Measurements from ENCODE around the gene HNF4A. TPM values are rescaled to one million over a fixed set of nuclear protein-coding genes. Genes with fewer than 3 reads are reported as not detected.

Gene HNF4A
- total RNA-seq, 3 donors from 2014 or later, result 125 to 332 (median 237) TPM

DNA sequence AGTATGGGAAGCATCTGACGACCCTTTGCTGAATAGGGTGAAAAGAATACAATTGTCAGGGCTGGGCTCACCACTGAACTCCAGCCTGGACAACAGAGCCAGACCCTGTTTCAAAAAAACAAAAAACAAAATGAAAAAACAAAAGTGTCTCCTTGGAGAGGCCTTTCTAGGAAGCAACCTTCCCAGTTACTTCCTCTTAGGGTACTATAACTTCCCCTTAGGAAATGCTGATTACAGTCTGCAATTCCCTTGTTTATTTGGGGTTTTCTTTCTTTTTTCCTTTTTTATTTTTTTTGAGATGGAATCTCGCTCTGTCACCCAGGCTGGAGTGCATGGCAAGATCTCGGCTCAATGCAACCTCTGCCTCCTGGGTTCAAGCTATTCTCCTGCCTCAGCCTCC, 99.6 kb downstream of the HNF4A start:
- DNase-seq (no peak), ATAC-seq (no peak)
- TF ChIP-seq, protein P1, sequence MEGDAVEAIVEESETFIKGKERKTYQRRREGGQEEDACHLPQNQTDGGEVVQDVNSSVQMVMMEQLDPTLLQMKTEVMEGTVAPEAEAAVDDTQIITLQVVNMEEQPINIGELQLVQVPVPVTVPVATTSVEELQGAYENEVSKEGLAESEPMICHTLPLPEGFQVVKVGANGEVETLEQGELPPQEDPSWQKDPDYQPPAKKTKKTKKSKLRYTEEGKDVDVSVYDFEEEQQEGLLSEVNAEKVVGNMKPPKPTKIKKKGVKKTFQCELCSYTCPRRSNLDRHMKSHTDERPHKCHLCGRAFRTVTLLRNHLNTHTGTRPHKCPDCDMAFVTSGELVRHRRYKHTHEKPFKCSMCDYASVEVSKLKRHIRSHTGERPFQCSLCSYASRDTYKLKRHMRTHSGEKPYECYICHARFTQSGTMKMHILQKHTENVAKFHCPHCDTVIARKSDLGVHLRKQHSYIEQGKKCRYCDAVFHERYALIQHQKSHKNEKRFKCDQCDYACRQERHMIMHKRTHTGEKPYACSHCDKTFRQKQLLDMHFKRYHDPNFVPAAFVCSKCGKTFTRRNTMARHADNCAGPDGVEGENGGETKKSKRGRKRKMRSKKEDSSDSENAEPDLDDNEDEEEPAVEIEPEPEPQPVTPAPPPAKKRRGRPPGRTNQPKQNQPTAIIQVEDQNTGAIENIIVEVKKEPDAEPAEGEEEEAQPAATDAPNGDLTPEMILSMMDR (IDR thresholded peaks at IDR 0.05), result no peak
- Histone ChIP-seq H3K9me3 (no peaks in the 10 kb centered on the region), H3K36me3 (ENCODE audit: low read depth) (no peaks in the 10 kb centered on the region), H3K4me1 (ENCODE audit: low read depth) (peaks cover 6% of the 10 kb centered on the region), H3K4me3 (no peak overlapping the region)
- intact Hi-C loops (cut with DNase I, micrococcal nuclease), result no loop called here

DNA sequence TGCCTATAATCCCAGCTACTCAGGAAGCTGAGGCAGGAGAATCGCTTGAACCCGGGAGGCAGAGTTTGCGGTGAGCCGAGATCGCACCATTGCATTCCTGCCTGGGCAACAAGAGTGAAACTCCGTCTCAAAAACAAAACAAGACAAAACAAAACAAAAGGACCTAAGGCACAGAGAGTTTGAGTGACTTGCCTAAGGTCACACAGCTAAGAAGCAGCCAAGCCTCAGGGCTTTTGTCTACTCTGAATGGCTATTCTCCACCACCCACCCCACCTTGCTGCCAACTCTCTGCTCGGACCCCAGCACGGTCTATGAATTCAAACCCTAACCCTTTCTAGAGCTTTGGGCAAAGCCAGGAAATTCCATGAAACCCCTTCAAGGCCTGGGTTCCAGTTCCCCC, 101.1 kb downstream of the HNF4A start:
- intact Hi-C loops (cut with DNase I, micrococcal nuclease), result no loop called here
- Histone ChIP-seq H3K9me3 (no peaks in the 10 kb centered on the region), H3K36me3 (ENCODE audit: low read depth) (no peaks in the 10 kb centered on the region), H3K4me1 (ENCODE audit: low read depth) (peaks cover 6% of the 10 kb centered on the region), H3K4me3 (no peak overlapping the region)
- ATAC-seq (no peak), DNase-seq (no peak)
- TF ChIP-seq, protein P1 (IDR thresholded peaks at IDR 0.05), result no peak

GRCh38 chr20:44457016-44457415, 101.5 kb downstream of the HNF4A start:
- H3K36me3 ChIP-seq (ENCODE audit: low read depth), result no peaks in the 10 kb centered on the region
- ATAC-seq (peak; percentile 65), DNase-seq (peak; percentile 56 to 75 (median 61))
- intact Hi-C loops (cut with DNase I, micrococcal nuclease), result no loop called here
- H3K4me3 ChIP-seq, result no peak overlapping the region
- H3K4me1 ChIP-seq (ENCODE audit: low read depth), result peaks cover 6% of the 10 kb centered on the region
- TF ChIP-seq, protein P1 (IDR thresholded peaks at IDR 0.05), result no peak
- H3K9me3 ChIP-seq, result no peaks in the 10 kb centered on the region

GRCh38 chr20:44459271-44459670, 103.8 kb downstream of the HNF4A start:
- TF ChIP-seq, protein P1 (IDR thresholded peaks at IDR 0.05), result no peak
- no peak for DNase-seq
- Histone ChIP-seq H3K36me3 (ENCODE audit: low read depth) (no peaks in the 10 kb centered on the region), H3K4me1 (ENCODE audit: low read depth) (peaks cover 6% of the 10 kb centered on the region), H3K4me3 (no peak overlapping the region), H3K9me3 (no peaks in the 10 kb centered on the region)
- no peak for ATAC-seq
- intact Hi-C loops (cut with DNase I, micrococcal nuclease), result no loop called here

DNA sequence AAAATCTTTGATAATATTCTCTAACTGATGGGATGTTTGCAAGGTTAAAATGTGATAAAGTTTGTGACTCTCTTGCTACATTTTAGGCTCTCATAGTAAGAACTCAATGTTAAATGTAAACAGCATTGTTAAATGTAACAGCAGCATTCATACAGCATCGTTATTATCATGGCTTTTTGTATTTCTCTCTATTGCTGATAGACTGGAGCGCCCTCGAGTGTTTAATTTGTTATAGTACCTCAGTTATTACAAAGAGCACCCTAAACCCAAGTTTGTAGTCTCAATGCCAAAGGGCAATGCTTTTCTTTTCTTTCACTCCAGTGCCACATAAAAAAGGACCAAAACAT, 105.3 kb downstream of the HNF4A start:
- intact Hi-C loops (cut with DNase I, micrococcal nuclease), result loop anchor here in 1 of 2 donors (10.0 kb wide), 1 partner anchor 76 kb away; no protein-coding TSS in a partner anchor

More for the DNA sequence above, 105.3 kb downstream of the HNF4A start:
- peak; percentile 77 for ATAC-seq
- no peak overlapping the region for H3K4me3 ChIP-seq
- no peaks in the 10 kb centered on the region for H3K9me3 ChIP-seq
- peaks cover 6% of the 10 kb centered on the region for H3K4me1 ChIP-seq (ENCODE audit: low read depth)
- H3K36me3 ChIP-seq (ENCODE audit: low read depth), result no peaks in the 10 kb centered on the region
- TF ChIP-seq, protein P1 (IDR thresholded peaks at IDR 0.05), result no peak
- peak in 1 of 3 donors; percentile 73 for DNase-seq

Measured in mucosa of descending colon (tissue), 3 donors.